Mucosa of rectum (tissue), 2 donors: ENCODE measurements around the gene RFTN1.
A peak's percentile ranks its signal among the peaks of the same experiment; 100 is the strongest.

Experiments
- H3K27ac ChIP-seq, 2 donors: one replicate each; pipeline ENCODE4 v1.7.0; 2013; ENCODE audit warnings: inconsistent platforms in 2 of 2, low read depth in 2 of 2, low read length in 2 of 2
- H3K27me3 ChIP-seq, 2 donors: one replicate each; pipeline ENCODE4 v1.7.0; 2013; ENCODE audit warnings: low read length in 2 of 2; ENCODE audit not compliant: control insufficient read depth in 2 of 2, insufficient read depth in 2 of 2
- H3K36me3 ChIP-seq, 2 donors: one replicate each; pipeline ENCODE4 v1.7.0; 2013; ENCODE audit warnings: low read length in 2 of 2; ENCODE audit not compliant: control insufficient read depth in 2 of 2, insufficient read depth in 2 of 2
- H3K4me1 ChIP-seq, 2 donors: one replicate each; pipeline ENCODE4 v1.7.0; 2013; ENCODE audit warnings: low read length in 2 of 2, mild to moderate bottlenecking in 1 of 2; ENCODE audit not compliant: control insufficient read depth in 2 of 2, insufficient read depth in 2 of 2
- H3K4me3 ChIP-seq, 2 donors: one replicate each; pipeline ENCODE4 v1.7.0; 2013; ENCODE audit warnings: low read length in 2 of 2
- H3K9ac ChIP-seq, 2 donors: one replicate each; pipeline ENCODE4 v1.7.0; 2013; ENCODE audit warnings: low read length in 2 of 2, low read depth in 1 of 2, mild to moderate bottlenecking in 1 of 2
- H3K9me3 ChIP-seq, 2 donors: one replicate each; pipeline ENCODE4 v1.7.0; 2013; ENCODE audit warnings: low read length in 2 of 2; ENCODE audit not compliant: control insufficient read depth in 2 of 2
- donor health status: healthy.
- donor health status: Normal muscosa, but diverticular disease.

Gene RFTN1

GRCh38 chr3:16480861-16481545 is 32.5 kb downstream of the RFTN1 start:
- H3K9ac ChIP-seq: no peak overlapping the region
- no peaks in the 10 kb centered on the region for H3K27me3 ChIP-seq
- peak overlapping the region in 1 of 2 donors; percentile 24 for H3K27ac ChIP-seq
- H3K4me1 ChIP-seq: peaks cover 6 to 11% of the 10 kb centered on the region in 2 donors
- H3K4me3 ChIP-seq: no peak overlapping the region
- H3K36me3 ChIP-seq: no peaks in the 10 kb centered on the region
- H3K9me3 ChIP-seq: no peaks in the 10 kb centered on the region

GRCh38 chr3:16478516-16478915 is 35.0 kb downstream of the RFTN1 start:
- Histone ChIP-seq H3K9ac (no peak overlapping the region), H3K9me3 (no peaks in the 10 kb centered on the region), H3K4me1 (peaks cover 6 to 13% of the 10 kb centered on the region in 2 donors), H3K27ac (no peak overlapping the region), H3K27me3 (no peaks in the 10 kb centered on the region), H3K36me3 (no peaks in the 10 kb centered on the region), H3K4me3 (no peak overlapping the region)

GRCh38 chr3:16477521-16477920 is 36.0 kb downstream of the RFTN1 start:
- Histone ChIP-seq H3K4me3 (no peak overlapping the region), H3K4me1 (peaks cover 6 to 11% of the 10 kb centered on the region in 2 donors), H3K27me3 (no peaks in the 10 kb centered on the region), H3K9ac (no peak overlapping the region), H3K9me3 (no peaks in the 10 kb centered on the region), H3K27ac (no peak overlapping the region), H3K36me3 (no peaks in the 10 kb centered on the region)

GRCh38 chr3:16477056-16477455 is 36.4 kb downstream of the RFTN1 start:
- Histone ChIP-seq H3K27ac (no peak overlapping the region), H3K4me3 (no peak overlapping the region), H3K27me3 (no peaks in the 10 kb centered on the region), H3K36me3 (no peaks in the 10 kb centered on the region), H3K9ac (no peak overlapping the region), H3K9me3 (no peaks in the 10 kb centered on the region), H3K4me1 (peaks cover 5 to 11% of the 10 kb centered on the region in 2 donors)

- Histone ChIP-seq H3K9me3 (no peaks in the 10 kb centered on the region), H3K36me3 (no peaks in the 10 kb centered on the region), H3K27ac (no peak overlapping the region), H3K27me3 (no peaks in the 10 kb centered on the region), H3K4me3 (no peak overlapping the region), H3K4me1 (peaks cover under 1 to 7% of the 10 kb centered on the region in 2 donors), H3K9ac (no peak overlapping the region)
Measured at GRCh38 chr3:16476636-16477035, 36.9 kb downstream of the RFTN1 start.

- Histone ChIP-seq H3K27me3 (no peaks in the 10 kb centered on the region), H3K4me3 (no peak overlapping the region), H3K4me1 (peaks cover 0 to 3% of the 10 kb centered on the region in 2 donors), H3K9me3 (no peaks in the 10 kb centered on the region), H3K27ac (no peak overlapping the region), H3K36me3 (peaks cover 0 to 3% of the 10 kb centered on the region in 2 donors), H3K9ac (no peak overlapping the region)
Measured at GRCh38 chr3:16475766-16476165, 37.7 kb downstream of the RFTN1 start.

- no peak overlapping the region for H3K4me3 ChIP-seq
- H3K4me1 ChIP-seq: peaks cover 0 to 2% of the 10 kb centered on the region in 2 donors
- no peak overlapping the region for H3K27ac ChIP-seq
- no peak overlapping the region for H3K9ac ChIP-seq
- no peaks in the 10 kb centered on the region for H3K27me3 ChIP-seq
- H3K9me3 ChIP-seq: peaks cover 0 to 3% of the 10 kb centered on the region in 2 donors
- peaks cover 0 to 3% of the 10 kb centered on the region in 2 donors for H3K36me3 ChIP-seq
Measured at GRCh38 chr3:16474920-16475319, 38.6 kb downstream of the RFTN1 start.

GRCh38 chr3:16474216-16474615 is 39.3 kb downstream of the RFTN1 start:
- no peak overlapping the region for H3K27ac ChIP-seq
- no peaks in the 10 kb centered on the region for H3K27me3 ChIP-seq
- H3K9me3 ChIP-seq: peaks cover 0 to 3% of the 10 kb centered on the region in 2 donors
- H3K4me3 ChIP-seq: no peak overlapping the region
- peaks cover 0 to 3% of the 10 kb centered on the region in 2 donors for H3K36me3 ChIP-seq
- peaks cover 0 to 2% of the 10 kb centered on the region in 2 donors for H3K4me1 ChIP-seq
- no peak overlapping the region for H3K9ac ChIP-seq

- Histone ChIP-seq H3K27me3 (no peaks in the 10 kb centered on the region), H3K4me1 (peaks cover 0 to 2% of the 10 kb centered on the region in 2 donors), H3K36me3 (peaks cover 0 to 3% of the 10 kb centered on the region in 2 donors), H3K9me3 (peaks cover 0 to 3% of the 10 kb centered on the region in 2 donors), H3K9ac (no peak overlapping the region), H3K4me3 (no peak overlapping the region), H3K27ac (no peak overlapping the region)
Measured at GRCh38 chr3:16472593-16472992, 40.9 kb downstream of the RFTN1 start.

- H3K4me3 ChIP-seq: no peak overlapping the region
- H3K9me3 ChIP-seq: peaks cover 0 to 3% of the 10 kb centered on the region in 2 donors
- H3K27me3 ChIP-seq: no peaks in the 10 kb centered on the region
- peaks cover 0 to 2% of the 10 kb centered on the region in 2 donors for H3K4me1 ChIP-seq
- H3K27ac ChIP-seq: no peak overlapping the region
- no peak overlapping the region for H3K9ac ChIP-seq
- peaks cover 0 to 3% of the 10 kb centered on the region in 2 donors for H3K36me3 ChIP-seq
Measured at GRCh38 chr3:16471897-16472296, 41.6 kb downstream of the RFTN1 start.
